Loucy (cell line): Measurements from ENCODE around the gene DNM3.

ENCODE experiments used
- CTCF ChIP-seq: fragments of 200-600 bp; sonication (generic); conservative IDR thresholded peaks from 2 replicates; pipeline ENCODE4 v1.5.1; 2014; ENCODE audit warnings: mild to moderate bottlenecking, antibody characterized with exemption, low read length
- EZH2phosphoT487 ChIP-seq: fragments of 200-600 bp; IDR thresholded peaks from 2 replicates; pipeline ENCODE4 v1.6.1; 2018; ENCODE audit warnings: antibody characterized with exemption, mild to moderate bottlenecking, moderate library complexity, borderline replicate concordance

GRCh38 chr1:172211221-172211620 lies 369.9 kb downstream of the DNM3 start:
- TF ChIP-seq CTCF (no peak), EZH2phosphoT487 (no peak)
